RWPE2 (cell line): ENCODE measurements around the gene NOP9.

Experiments
- ATAC-seq: fragments of 200-7000 bp; cut with Tn5 transposase; 3 replicates; pipeline ENCODE4 v1.9.1; 2021; ENCODE audit warnings: low read depth
- DNase-seq: peaks from one replicate; pipeline ENCODE4 v3.0.0-alpha.2; 2020; ENCODE audit warnings: low spot score
- H3K27ac ChIP-seq: fragments of 450-650 bp; 2 replicates; pipeline ENCODE4 v1.5.1; 2017; ENCODE audit warnings: mild to moderate bottlenecking; ENCODE audit not compliant: poor library complexity, severe bottlenecking
- H3K27me3 ChIP-seq: fragments of 250-450 bp; sonication (Bioruptor Pico); 2 replicates; pipeline ENCODE4 v1.5.1; 2021; ENCODE audit warnings: mild to moderate bottlenecking, moderate library complexity; ENCODE audit not compliant: insufficient read depth, poor library complexity, severe bottlenecking
- H3K36me3 ChIP-seq: fragments of 250-450 bp; sonication (Bioruptor Pico); 2 replicates; pipeline ENCODE4 v1.5.1; 2020; ENCODE audit warnings: low read depth, mild to moderate bottlenecking, moderate library complexity
- H3K4me1 ChIP-seq: fragments of 250-450 bp; sonication (Bioruptor Pico); 2 replicates; pipeline ENCODE4 v1.5.1; 2021; ENCODE audit warnings: mild to moderate bottlenecking, moderate library complexity; ENCODE audit not compliant: insufficient read depth, poor library complexity, severe bottlenecking
- H3K4me3 ChIP-seq: fragments of 250-450 bp; sonication (Bioruptor Pico); 2 replicates; pipeline ENCODE4 v1.5.1; 2021; ENCODE audit warnings: mild to moderate bottlenecking, moderate library complexity; ENCODE audit not compliant: severe bottlenecking
- H3K9me3 ChIP-seq: fragments of 250-450 bp; sonication (Bioruptor Pico); 2 replicates; pipeline ENCODE4 v1.5.1; 2021; ENCODE audit warnings: mild to moderate bottlenecking, moderate library complexity; ENCODE audit not compliant: severe bottlenecking
- TF ChIP-seq, protein P1 (sequence below): fragments of 450-650 bp; IDR thresholded peaks from one replicate; pipeline ENCODE4 v1.5.1; 2017; ENCODE audit warnings: mild to moderate bottlenecking, moderate library complexity; ENCODE audit not compliant: poor library complexity, severe bottlenecking

Gene NOP9

GRCh38 chr14:24260026-24260779 lies 39.4 kb upstream of the NOP9 start:
- H3K36me3 ChIP-seq, result peaks cover 44% of the 10 kb centered on the region
- H3K27me3 ChIP-seq, result no peaks in the 10 kb centered on the region

GRCh38 chr14:24260780-24261157 lies 38.9 kb upstream of the NOP9 start:
- peak overlapping the region; percentile 88 for H3K27ac ChIP-seq
- TF ChIP-seq, protein P1, sequence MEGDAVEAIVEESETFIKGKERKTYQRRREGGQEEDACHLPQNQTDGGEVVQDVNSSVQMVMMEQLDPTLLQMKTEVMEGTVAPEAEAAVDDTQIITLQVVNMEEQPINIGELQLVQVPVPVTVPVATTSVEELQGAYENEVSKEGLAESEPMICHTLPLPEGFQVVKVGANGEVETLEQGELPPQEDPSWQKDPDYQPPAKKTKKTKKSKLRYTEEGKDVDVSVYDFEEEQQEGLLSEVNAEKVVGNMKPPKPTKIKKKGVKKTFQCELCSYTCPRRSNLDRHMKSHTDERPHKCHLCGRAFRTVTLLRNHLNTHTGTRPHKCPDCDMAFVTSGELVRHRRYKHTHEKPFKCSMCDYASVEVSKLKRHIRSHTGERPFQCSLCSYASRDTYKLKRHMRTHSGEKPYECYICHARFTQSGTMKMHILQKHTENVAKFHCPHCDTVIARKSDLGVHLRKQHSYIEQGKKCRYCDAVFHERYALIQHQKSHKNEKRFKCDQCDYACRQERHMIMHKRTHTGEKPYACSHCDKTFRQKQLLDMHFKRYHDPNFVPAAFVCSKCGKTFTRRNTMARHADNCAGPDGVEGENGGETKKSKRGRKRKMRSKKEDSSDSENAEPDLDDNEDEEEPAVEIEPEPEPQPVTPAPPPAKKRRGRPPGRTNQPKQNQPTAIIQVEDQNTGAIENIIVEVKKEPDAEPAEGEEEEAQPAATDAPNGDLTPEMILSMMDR, result no peak
- H3K27me3 ChIP-seq, result no peaks in the 10 kb centered on the region
- ATAC-seq (no peak), DNase-seq (no peak)
- peaks cover 38% of the 10 kb centered on the region for H3K36me3 ChIP-seq
- no peaks in the 10 kb centered on the region for H3K9me3 ChIP-seq
- no peak overlapping the region for H3K4me3 ChIP-seq
- peaks cover 29% of the 10 kb centered on the region for H3K4me1 ChIP-seq

More at GRCh38 chr14:24260026-24260779, 39.4 kb upstream of the NOP9 start:
- no peaks in the 10 kb centered on the region for H3K9me3 ChIP-seq
- DNase-seq (no peak), ATAC-seq (no peak)
- peak overlapping the region; percentile 88 for H3K27ac ChIP-seq
- H3K4me1 ChIP-seq, result peaks cover 29% of the 10 kb centered on the region
- TF ChIP-seq, protein P1, result no peak
- H3K4me3 ChIP-seq, result no peak overlapping the region

GRCh38 chr14:24261256-24261968 lies 38.2 kb upstream of the NOP9 start:
- Histone ChIP-seq H3K9me3 (no peaks in the 10 kb centered on the region), H3K36me3 (peaks cover 42% of the 10 kb centered on the region), H3K4me3 (peak overlapping the region; percentile 11), H3K27me3 (no peaks in the 10 kb centered on the region), H3K27ac (peak overlapping the region; percentile 88), H3K4me1 (peaks cover 29% of the 10 kb centered on the region)
- DNase-seq (no peak), ATAC-seq (no peak)
- TF ChIP-seq, protein P1, result no peak

- ATAC-seq (no peak), DNase-seq (no peak)
- no peaks in the 10 kb centered on the region for H3K9me3 ChIP-seq
- TF ChIP-seq, protein P1, result no peak
- H3K27ac ChIP-seq, result peak overlapping the region; percentile 88
- peaks cover 46% of the 10 kb centered on the region for H3K36me3 ChIP-seq
- peaks cover 29% of the 10 kb centered on the region for H3K4me1 ChIP-seq
- H3K27me3 ChIP-seq, result no peaks in the 10 kb centered on the region
- H3K4me3 ChIP-seq, result peak overlapping the region; percentile 11
These were observed 37.7 kb upstream of the NOP9 start for GRCh38 chr14:24261969-24262327.
